Measurements from ENCODE around the gene CORO1C.

The CORO1C gene

DNA sequence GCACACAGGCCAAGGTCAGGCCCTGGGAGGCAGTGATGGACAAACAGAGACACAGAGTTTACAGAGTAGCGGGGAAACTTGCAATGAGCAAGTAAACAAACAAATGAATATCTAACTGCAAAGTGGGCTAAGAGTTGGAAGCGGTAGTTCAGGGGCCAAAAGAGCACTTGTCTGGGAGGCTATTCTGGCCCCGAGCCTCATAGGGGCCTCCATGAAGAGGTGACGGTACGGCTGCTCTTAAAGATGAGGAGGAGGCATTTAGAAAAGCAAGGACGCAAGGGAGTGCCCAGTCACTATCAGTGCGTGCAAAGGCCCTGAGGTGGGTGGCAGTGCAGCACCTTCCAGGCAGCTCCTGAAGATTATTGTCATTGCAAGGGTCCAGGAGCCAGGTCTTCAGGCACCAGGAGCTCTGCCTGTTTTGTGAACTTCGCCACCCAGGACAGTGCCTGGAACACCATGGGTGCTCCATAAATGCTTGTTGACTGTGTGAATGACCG lies 129.1 kb downstream of the CORO1C start:
- CTCF ChIA-PET = no interaction called here
- Histone ChIP-seq H3K36me3 (ENCODE audit: control insufficient read depth in 4 of 4, insufficient read depth in 4 of 4, low read length in 3 of 4) (no peaks in the 10 kb centered on the region), H3K27me3 (replicated peaks in 2 of 5; ENCODE audit: control insufficient read depth in 4 of 5, insufficient read depth in 5 of 5, low read length in 4 of 5) (no peaks in the 10 kb centered on the region), H3K4me3 (ENCODE audit: control insufficient read depth in 1 of 7, extremely low read depth in 1 of 7, insufficient read depth in 4 of 7, low read depth in 2 of 7, low read length in 6 of 7) (no peak overlapping the region), H3K4me1 (ENCODE audit: control extremely low read depth in 1 of 4, control insufficient read depth in 4 of 4, insufficient read depth in 4 of 4, low read length in 3 of 4) (peaks cover 0 to 4% (median 0%) of the 10 kb centered on the region in 4 experiments), H3K27ac (ENCODE audit: insufficient read depth in 1 of 2, low read depth in 1 of 2, low read length in 2 of 2, poor library complexity in 1 of 2, severe bottlenecking in 2 of 2) (no peak overlapping the region), H3K9me3 (ENCODE audit: control extremely low read depth in 1 of 5, control insufficient read depth in 4 of 5, insufficient read depth in 2 of 5, low read depth in 1 of 5, low read length in 4 of 5) (no peaks in the 10 kb centered on the region)
- DNase-seq = no peak
- POLR2A ChIA-PET = no interaction called here
- WGBS (ENCODE audit: insufficient coverage) = 99% methylated on average over 7 of the region's 9 CpGs

DNA sequence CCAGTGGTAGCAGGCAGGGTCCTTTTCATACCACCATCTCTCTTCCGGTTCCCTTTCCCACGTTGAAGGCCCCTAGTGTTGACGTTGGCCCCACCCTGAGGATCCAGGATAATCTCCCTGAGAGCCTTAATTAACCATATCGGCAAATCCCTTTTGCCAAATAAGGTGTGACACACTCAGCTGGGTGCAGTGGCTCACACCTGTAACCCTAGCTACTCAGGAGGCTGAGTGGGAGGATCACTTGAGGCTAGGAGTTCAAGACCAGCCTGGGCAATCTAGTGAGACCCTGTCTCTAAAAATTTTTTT lies 130.7 kb downstream of the CORO1C start:
- no peak for DNase-seq
- H3K4me3 ChIP-seq (ENCODE audit: control insufficient read depth in 1 of 7, extremely low read depth in 1 of 7, insufficient read depth in 4 of 7, low read depth in 2 of 7, low read length in 6 of 7) = no peak overlapping the region
- peaks cover 0 to 6% (median 0%) of the 10 kb centered on the region in 4 experiments for H3K4me1 ChIP-seq (ENCODE audit: control extremely low read depth in 1 of 4, control insufficient read depth in 4 of 4, insufficient read depth in 4 of 4, low read length in 3 of 4)
- no peak overlapping the region for H3K27ac ChIP-seq (ENCODE audit: insufficient read depth in 1 of 2, low read depth in 1 of 2, low read length in 2 of 2, poor library complexity in 1 of 2, severe bottlenecking in 2 of 2)
- POLR2A ChIA-PET = no interaction called here
- H3K27me3 ChIP-seq (replicated peaks in 2 of 5; ENCODE audit: control insufficient read depth in 4 of 5, insufficient read depth in 5 of 5, low read length in 4 of 5) = no peaks in the 10 kb centered on the region
- CTCF ChIA-PET = interaction anchor here (1.3 kb wide), 1 partner anchor 14 kb away, joined by 3 read pairs; no protein-coding TSS in a partner anchor
- no peaks in the 10 kb centered on the region for H3K9me3 ChIP-seq (ENCODE audit: control extremely low read depth in 1 of 5, control insufficient read depth in 4 of 5, insufficient read depth in 2 of 5, low read depth in 1 of 5, low read length in 4 of 5)
- WGBS (ENCODE audit: insufficient coverage) = 95% methylated on average over 4 of the region's 4 CpGs
- H3K36me3 ChIP-seq (ENCODE audit: control insufficient read depth in 4 of 4, insufficient read depth in 4 of 4, low read length in 3 of 4) = no peaks in the 10 kb centered on the region

DNA sequence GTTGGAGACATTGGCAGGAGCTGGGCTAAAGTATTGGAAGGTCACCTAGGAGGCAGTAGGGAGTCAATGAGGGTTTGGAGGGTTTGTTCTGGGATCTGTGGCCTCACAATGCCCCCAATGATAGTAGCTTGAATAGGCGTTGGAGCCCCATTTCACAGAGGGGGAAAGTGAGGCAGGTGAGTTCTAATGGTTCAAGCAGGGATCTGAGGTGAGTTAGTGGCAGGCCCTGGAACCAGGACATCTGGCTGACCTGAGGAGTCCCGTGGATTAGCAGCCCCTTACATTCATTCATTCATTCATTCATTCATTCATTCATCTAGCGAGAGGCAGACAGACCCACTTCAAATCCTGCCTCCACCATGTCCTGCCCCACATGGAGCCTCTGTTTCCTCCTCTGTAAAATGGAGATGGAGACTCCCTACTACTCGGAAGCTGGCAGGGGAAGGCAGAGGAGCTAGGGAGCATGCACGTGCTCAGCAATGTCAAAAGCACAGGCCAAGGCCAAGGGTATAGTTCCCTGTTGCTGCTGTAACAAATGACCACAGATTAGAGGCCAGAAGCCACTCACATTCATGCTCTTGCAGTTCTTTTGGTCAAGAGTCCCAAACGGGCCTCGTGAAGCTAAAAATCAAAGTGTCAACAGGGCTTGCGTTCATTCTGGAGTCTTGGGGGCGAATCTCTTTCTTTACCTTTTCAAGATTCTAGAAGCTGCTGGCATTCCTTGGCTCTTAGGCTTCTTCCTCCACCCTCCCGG lies 131.2 kb downstream of the CORO1C start:
- ChIA-PET POLR2A (no interaction called here), CTCF (interaction anchor here (1.3 kb wide), 1 partner anchor 14 kb away, joined by 3 read pairs; no protein-coding TSS in a partner anchor)
- Histone ChIP-seq H3K27me3 (replicated peaks in 2 of 5; ENCODE audit: control insufficient read depth in 4 of 5, insufficient read depth in 5 of 5, low read length in 4 of 5) (no peaks in the 10 kb centered on the region), H3K4me1 (ENCODE audit: control extremely low read depth in 1 of 4, control insufficient read depth in 4 of 4, insufficient read depth in 4 of 4, low read length in 3 of 4) (peaks cover 0 to 6% (median 0%) of the 10 kb centered on the region in 4 experiments), H3K9me3 (ENCODE audit: control extremely low read depth in 1 of 5, control insufficient read depth in 4 of 5, insufficient read depth in 2 of 5, low read depth in 1 of 5, low read length in 4 of 5) (no peaks in the 10 kb centered on the region), H3K27ac (ENCODE audit: insufficient read depth in 1 of 2, low read depth in 1 of 2, low read length in 2 of 2, poor library complexity in 1 of 2, severe bottlenecking in 2 of 2) (no peak overlapping the region), H3K36me3 (ENCODE audit: control insufficient read depth in 4 of 4, insufficient read depth in 4 of 4, low read length in 3 of 4) (no peaks in the 10 kb centered on the region), H3K4me3 (ENCODE audit: control insufficient read depth in 1 of 7, extremely low read depth in 1 of 7, insufficient read depth in 4 of 7, low read depth in 2 of 7, low read length in 6 of 7) (no peak overlapping the region)
- WGBS (ENCODE audit: insufficient coverage) = 96% methylated on average over 8 of the region's 10 CpGs
- no peak for DNase-seq

DNA sequence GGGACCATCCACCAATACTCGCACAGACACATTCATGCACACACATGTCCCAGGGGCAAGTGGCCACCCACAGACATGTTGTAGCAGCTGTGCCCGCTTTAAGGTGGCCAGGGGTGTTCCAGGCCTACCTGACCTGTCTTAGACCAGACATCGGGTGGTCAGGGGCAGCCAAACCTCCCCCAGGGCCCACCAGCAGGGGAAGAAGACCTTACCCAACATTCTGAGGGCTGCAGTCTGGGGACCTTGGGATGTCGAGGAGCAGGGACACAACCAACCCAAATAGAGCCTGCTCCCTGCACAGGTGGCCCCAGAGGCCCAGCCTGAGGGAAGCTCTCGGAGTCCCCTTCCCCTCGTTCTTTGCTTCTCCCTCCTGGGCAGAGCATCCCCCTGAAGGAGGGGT lies 131.8 kb downstream of the CORO1C start:
- CTCF ChIA-PET = no interaction called here
- Histone ChIP-seq H3K4me3 (ENCODE audit: control insufficient read depth in 1 of 7, extremely low read depth in 1 of 7, insufficient read depth in 4 of 7, low read depth in 2 of 7, low read length in 6 of 7) (no peak overlapping the region), H3K36me3 (ENCODE audit: control insufficient read depth in 4 of 4, insufficient read depth in 4 of 4, low read length in 3 of 4) (no peaks in the 10 kb centered on the region), H3K27me3 (replicated peaks in 2 of 5; ENCODE audit: control insufficient read depth in 4 of 5, insufficient read depth in 5 of 5, low read length in 4 of 5) (no peaks in the 10 kb centered on the region), H3K4me1 (ENCODE audit: control extremely low read depth in 1 of 4, control insufficient read depth in 4 of 4, insufficient read depth in 4 of 4, low read length in 3 of 4) (peaks cover 0 to 6% (median 0%) of the 10 kb centered on the region in 4 experiments), H3K9me3 (ENCODE audit: control extremely low read depth in 1 of 5, control insufficient read depth in 4 of 5, insufficient read depth in 2 of 5, low read depth in 1 of 5, low read length in 4 of 5) (no peaks in the 10 kb centered on the region), H3K27ac (ENCODE audit: insufficient read depth in 1 of 2, low read depth in 1 of 2, low read length in 2 of 2, poor library complexity in 1 of 2, severe bottlenecking in 2 of 2) (no peak overlapping the region)
- DNase-seq = no peak
- 85% methylated on average over 4 of the region's 6 CpGs for WGBS (ENCODE audit: insufficient coverage)
- POLR2A ChIA-PET = no interaction called here

DNA sequence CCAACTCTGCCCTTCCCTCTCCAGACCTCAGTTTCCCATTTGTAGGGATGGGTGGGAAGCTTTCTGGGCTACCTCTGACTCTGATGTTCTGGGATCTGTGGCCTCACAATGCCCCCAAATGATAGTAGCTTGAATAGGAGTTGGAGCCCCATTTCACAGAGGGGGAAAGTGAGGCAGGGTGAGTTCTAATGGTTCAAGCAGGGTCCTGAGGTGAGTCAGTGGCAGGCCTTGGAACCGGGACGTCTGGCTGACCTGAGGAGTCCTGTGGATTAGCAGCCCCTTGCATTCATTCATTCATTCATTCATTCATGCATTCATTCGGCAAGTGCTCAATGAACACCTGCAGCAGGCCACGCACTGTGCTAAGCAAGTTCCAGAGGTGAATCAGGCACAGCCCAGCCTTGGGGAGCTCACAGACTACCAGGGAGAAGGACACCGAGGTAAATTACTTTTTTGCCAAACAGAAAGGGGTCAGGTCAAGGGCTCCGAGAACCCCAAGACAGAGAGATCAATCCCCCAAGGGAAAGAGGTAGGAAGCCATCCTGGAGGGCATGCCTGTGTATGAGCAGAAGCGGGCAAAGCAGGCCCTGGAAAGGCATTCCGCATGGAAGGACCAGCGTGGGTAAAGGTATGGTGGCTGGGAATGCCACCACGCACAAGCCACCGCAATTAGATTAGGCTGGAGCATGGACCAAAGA lies 132.6 kb downstream of the CORO1C start:
- DNase-seq = no peak

DNA sequence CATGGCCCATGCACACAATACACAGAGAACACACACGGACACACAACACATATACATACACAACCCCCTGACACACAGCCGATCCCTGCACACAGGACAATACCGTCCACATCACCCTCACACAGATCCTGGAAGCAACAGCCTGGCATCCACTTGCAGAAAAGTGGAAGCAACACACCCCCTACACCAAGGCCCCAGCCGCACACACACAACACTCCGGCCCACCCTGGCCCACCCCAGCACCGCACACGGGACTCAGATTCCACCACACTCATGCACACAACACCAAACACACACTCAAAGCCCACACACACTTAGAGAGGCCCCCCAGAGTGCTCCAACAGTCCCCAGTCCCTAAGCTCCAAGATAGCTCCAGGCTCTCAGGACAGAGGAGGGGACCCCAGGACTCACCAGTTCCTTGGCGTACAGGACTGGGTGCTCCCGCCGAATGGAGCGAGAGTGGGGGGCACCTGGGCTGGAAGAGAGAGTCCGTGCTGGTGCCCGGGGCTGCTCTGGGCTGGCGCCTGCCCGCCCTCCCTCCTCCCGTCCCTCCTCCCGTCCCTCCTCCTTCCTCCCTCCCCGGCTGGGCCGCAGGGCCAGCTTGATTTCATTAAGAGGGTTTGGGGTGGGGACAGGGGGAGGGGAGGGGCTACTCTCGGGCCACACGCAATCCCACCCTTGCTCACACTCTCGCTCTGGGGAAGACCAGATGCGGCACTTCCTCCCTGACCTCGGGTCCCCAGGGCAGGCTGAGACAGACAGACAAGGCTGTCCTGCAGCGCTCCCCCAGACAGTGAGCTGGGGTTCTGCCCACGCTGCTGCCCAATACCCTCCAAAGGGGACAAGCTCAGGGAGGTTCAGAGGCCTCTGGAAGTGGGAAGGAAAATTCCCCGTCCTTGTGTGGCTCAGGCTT lies 133.5 kb downstream of the CORO1C start, which contains the start of gene TMEM119:
Gene TMEM119, minus strand, starts transcription at position 526 of the 913 bp plus-strand sequence. CDS start 5,701 bp downstream, outside the sequence.
- Histone ChIP-seq H3K27ac (ENCODE audit: insufficient read depth in 1 of 2, low read depth in 1 of 2, low read length in 2 of 2, poor library complexity in 1 of 2, severe bottlenecking in 2 of 2) (no peak within 1 kb of the TSS), H3K36me3 (ENCODE audit: control insufficient read depth in 4 of 4, insufficient read depth in 4 of 4, low read length in 3 of 4) (no peaks in the 10 kb centered on the region), H3K4me1 (ENCODE audit: control extremely low read depth in 1 of 4, control insufficient read depth in 4 of 4, insufficient read depth in 4 of 4, low read length in 3 of 4) (peaks cover 0 to 6% (median 0%) of the 10 kb centered on the region in 4 experiments), H3K27me3 (replicated peaks in 2 of 5; ENCODE audit: control insufficient read depth in 4 of 5, insufficient read depth in 5 of 5, low read length in 4 of 5) (no peaks in the 10 kb centered on the region), H3K4me3 (ENCODE audit: control insufficient read depth in 1 of 7, extremely low read depth in 1 of 7, insufficient read depth in 4 of 7, low read depth in 2 of 7, low read length in 6 of 7) (no peak within 1 kb of the TSS), H3K9me3 (ENCODE audit: control extremely low read depth in 1 of 5, control insufficient read depth in 4 of 5, insufficient read depth in 2 of 5, low read depth in 1 of 5, low read length in 4 of 5) (no peaks in the 10 kb centered on the region)
- ChIA-PET POLR2A (no interaction called here), CTCF (interaction anchor here (0.9 kb wide), 1 partner anchor 11 kb away, joined by 3 read pairs; no protein-coding TSS in a partner anchor)
- WGBS (ENCODE audit: insufficient coverage) = 72% methylated on average over 9 of the region's 27 CpGs
- no peak for DNase-seq

More for the DNA sequence above, 132.6 kb downstream of the CORO1C start:
- Histone ChIP-seq H3K27ac (ENCODE audit: insufficient read depth in 1 of 2, low read depth in 1 of 2, low read length in 2 of 2, poor library complexity in 1 of 2, severe bottlenecking in 2 of 2) (no peak overlapping the region), H3K4me3 (ENCODE audit: control insufficient read depth in 1 of 7, extremely low read depth in 1 of 7, insufficient read depth in 4 of 7, low read depth in 2 of 7, low read length in 6 of 7) (no peak overlapping the region), H3K27me3 (replicated peaks in 2 of 5; ENCODE audit: control insufficient read depth in 4 of 5, insufficient read depth in 5 of 5, low read length in 4 of 5) (no peaks in the 10 kb centered on the region), H3K4me1 (ENCODE audit: control extremely low read depth in 1 of 4, control insufficient read depth in 4 of 4, insufficient read depth in 4 of 4, low read length in 3 of 4) (peaks cover 0 to 6% (median 0%) of the 10 kb centered on the region in 4 experiments), H3K36me3 (ENCODE audit: control insufficient read depth in 4 of 4, insufficient read depth in 4 of 4, low read length in 3 of 4) (no peaks in the 10 kb centered on the region), H3K9me3 (ENCODE audit: control extremely low read depth in 1 of 5, control insufficient read depth in 4 of 5, insufficient read depth in 2 of 5, low read depth in 1 of 5, low read length in 4 of 5) (no peaks in the 10 kb centered on the region)
- 98% methylated on average over 9 of the region's 11 CpGs for WGBS (ENCODE audit: insufficient coverage)
- ChIA-PET CTCF (interaction anchor here (0.9 kb wide), 1 partner anchor 10 kb away, joined by 3 read pairs; no protein-coding TSS in a partner anchor), POLR2A (no interaction called here)
